ENCODE data around the gene ZNRF3.

ZNRF3 gene

DNA sequence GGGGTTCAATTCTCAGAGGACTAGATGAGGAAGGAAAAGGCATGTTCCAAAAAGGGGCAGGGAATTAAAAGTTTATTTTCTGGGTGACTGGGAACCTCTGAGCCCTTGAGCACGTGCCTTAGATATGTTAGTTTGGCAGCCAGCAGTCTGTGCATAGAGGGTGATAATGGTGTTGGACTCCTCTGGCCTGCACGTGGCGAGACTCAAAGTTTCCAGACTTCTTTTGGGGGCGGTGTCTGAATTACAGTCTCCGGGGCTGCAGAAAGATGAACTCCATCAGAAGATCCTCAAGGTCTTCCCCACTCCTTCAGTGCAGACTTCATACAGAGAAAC lies 861 bp upstream of the ZNRF3 start (continued):
- TF ChIP-seq, protein P1, sequence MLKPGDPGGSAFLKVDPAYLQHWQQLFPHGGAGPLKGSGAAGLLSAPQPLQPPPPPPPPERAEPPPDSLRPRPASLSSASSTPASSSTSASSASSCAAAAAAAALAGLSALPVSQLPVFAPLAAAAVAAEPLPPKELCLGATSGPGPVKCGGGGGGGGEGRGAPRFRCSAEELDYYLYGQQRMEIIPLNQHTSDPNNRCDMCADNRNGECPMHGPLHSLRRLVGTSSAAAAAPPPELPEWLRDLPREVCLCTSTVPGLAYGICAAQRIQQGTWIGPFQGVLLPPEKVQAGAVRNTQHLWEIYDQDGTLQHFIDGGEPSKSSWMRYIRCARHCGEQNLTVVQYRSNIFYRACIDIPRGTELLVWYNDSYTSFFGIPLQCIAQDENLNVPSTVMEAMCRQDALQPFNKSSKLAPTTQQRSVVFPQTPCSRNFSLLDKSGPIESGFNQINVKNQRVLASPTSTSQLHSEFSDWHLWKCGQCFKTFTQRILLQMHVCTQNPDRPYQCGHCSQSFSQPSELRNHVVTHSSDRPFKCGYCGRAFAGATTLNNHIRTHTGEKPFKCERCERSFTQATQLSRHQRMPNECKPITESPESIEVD (tag by site-specific recombination; IDR thresholded peaks at IDR 0.05) = no peak
- TF ChIP-seq, protein P2, sequence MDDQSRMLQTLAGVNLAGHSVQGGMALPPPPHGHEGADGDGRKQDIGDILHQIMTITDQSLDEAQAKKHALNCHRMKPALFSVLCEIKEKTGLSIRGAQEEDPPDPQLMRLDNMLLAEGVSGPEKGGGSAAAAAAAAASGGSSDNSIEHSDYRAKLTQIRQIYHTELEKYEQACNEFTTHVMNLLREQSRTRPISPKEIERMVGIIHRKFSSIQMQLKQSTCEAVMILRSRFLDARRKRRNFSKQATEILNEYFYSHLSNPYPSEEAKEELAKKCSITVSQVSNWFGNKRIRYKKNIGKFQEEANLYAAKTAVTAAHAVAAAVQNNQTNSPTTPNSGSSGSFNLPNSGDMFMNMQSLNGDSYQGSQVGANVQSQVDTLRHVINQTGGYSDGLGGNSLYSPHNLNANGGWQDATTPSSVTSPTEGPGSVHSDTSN (CRISPR knock-in tag; IDR thresholded peaks at IDR 0.05) = no peak
- TF ChIP-seq, protein P3, sequence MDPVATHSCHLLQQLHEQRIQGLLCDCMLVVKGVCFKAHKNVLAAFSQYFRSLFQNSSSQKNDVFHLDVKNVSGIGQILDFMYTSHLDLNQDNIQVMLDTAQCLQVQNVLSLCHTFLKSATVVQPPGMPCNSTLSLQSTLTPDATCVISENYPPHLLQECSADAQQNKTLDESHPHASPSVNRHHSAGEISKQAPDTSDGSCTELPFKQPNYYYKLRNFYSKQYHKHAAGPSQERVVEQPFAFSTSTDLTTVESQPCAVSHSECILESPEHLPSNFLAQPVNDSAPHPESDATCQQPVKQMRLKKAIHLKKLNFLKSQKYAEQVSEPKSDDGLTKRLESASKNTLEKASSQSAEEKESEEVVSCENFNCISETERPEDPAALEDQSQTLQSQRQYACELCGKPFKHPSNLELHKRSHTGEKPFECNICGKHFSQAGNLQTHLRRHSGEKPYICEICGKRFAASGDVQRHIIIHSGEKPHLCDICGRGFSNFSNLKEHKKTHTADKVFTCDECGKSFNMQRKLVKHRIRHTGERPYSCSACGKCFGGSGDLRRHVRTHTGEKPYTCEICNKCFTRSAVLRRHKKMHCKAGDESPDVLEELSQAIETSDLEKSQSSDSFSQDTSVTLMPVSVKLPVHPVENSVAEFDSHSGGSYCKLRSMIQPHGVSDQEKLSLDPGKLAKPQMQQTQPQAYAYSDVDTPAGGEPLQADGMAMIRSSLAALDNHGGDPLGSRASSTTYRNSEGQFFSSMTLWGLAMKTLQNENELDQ (tag by site-specific recombination; IDR thresholded peaks at IDR 0.05; ENCODE audit: low read depth) = no peak
- TF ChIP-seq ZEB2 (tag by site-specific recombination; IDR thresholded peaks at IDR 0.05) = no peak
- no peak for TF ChIP-seq ZNF48 (tag by site-specific recombination; IDR thresholded peaks at IDR 0.05)
- TF ChIP-seq, protein P4, sequence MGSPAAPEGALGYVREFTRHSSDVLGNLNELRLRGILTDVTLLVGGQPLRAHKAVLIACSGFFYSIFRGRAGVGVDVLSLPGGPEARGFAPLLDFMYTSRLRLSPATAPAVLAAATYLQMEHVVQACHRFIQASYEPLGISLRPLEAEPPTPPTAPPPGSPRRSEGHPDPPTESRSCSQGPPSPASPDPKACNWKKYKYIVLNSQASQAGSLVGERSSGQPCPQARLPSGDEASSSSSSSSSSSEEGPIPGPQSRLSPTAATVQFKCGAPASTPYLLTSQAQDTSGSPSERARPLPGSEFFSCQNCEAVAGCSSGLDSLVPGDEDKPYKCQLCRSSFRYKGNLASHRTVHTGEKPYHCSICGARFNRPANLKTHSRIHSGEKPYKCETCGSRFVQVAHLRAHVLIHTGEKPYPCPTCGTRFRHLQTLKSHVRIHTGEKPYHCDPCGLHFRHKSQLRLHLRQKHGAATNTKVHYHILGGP (tag by site-specific recombination; IDR thresholded peaks at IDR 0.05) = no peak
- peak; percentile 40 for TF ChIP-seq ZNF121 (tag by site-specific recombination; IDR thresholded peaks at IDR 0.05)
- no peak for TF ChIP-seq ZNF311 (tag by site-specific recombination; IDR thresholded peaks at IDR 0.05; ENCODE audit: borderline replicate concordance)
- TF ChIP-seq ZNF670 (tag by site-specific recombination; IDR thresholded peaks at IDR 0.05; ENCODE audit: low read depth) = no peak
- TF ChIP-seq ZNF585B (tag by site-specific recombination; IDR thresholded peaks at IDR 0.05) = no peak

DNA sequence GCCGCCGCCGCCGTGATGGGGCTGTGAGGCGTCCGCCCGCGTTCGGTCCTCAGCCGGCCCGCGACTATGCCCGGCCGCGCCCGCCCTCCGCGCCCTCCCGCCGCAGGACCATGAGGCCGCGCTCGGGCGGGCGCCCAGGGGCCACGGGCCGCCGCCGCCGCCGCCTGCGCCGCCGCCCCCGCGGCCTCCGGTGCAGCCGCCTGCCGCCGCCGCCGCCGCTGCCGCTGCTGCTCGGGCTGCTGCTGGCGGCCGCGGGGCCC lies 215 bp downstream of the ZNRF3 start:
- Histone ChIP-seq H3K27ac (ENCODE audit: extremely low read depth, low read depth, low read length) (peak overlapping the region; percentile 63; the same call in 1 of the 2 replicates), H3K4me1 (ENCODE audit: control insufficient read depth, insufficient read depth, low read length) (peaks cover 22% of the 10 kb centered on the region), H3K4me3 (ENCODE audit: low read depth, low read length) (peak overlapping the region; percentile 77), H3K9me3 (ENCODE audit: control insufficient read depth, insufficient read depth, low read depth, low read length) (no peaks in the 10 kb centered on the region), H3K36me3 (ENCODE audit: control insufficient read depth in 2 of 2, insufficient read depth in 1 of 2, low read length in 2 of 2) (no peaks in the 10 kb centered on the region)
- TF ChIP-seq ZNF596 (tag by site-specific recombination; IDR thresholded peaks at IDR 0.05) = 0 out of 2 replicates have a peak, but pooled peaks have one; percentile 20
- no peak for TF ChIP-seq ZNF23 (tag by site-specific recombination; IDR thresholded peaks at IDR 0.05; ENCODE audit: borderline replicate concordance)
- TF ChIP-seq ZSCAN30 (tag by site-specific recombination; IDR thresholded peaks at IDR 0.05) = 0 out of 2 replicates have a peak, but pooled peaks have one; percentile 12
- ChIA-PET POLR2A (interaction anchor here (0.6 to 2.9 kb wide), 24 partner anchors 10 to 1776 kb away, joined by 3 to 22 read pairs (median 4); no protein-coding TSS in a partner anchor), CTCF (no interaction called here)

DNA sequence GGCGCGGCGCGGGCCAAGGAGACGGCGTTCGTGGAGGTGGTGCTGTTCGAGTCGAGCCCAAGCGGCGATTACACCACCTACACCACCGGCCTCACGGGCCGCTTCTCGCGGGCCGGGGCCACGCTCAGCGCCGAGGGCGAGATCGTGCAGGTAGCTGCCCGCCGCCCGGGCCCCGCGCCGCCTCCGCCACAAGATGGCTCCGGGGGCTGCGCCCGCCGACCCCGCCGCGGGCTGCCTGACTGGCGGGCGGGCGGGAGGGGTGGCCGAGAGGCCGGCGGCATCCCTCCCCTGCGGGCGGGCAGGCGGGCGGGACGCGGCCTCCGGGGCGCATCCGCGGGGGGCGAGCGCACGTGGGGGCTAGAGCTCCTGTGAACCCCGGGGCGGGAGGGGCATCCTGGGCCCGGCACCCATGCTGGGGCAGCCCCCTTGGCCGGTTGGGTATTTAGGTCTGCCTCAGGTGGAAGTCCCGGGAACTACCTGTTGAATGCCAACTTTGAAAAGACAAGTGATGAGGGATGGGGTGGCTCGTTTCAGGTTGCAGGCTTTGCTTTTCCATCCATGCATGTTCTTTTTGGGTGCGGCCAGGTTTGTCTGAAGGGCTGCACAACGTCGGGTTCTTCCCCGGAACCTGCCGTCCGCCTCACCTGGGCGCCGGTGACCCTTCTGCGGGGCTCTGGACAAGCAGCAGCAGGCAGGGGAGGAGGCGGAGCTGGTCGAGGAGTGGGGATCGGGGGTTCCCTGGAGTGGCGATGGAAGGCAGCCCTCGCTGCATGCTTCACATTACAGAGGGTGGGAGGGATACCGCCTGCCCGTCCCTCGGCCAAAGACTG lies 760 bp downstream of the ZNRF3 start:
- CTCF ChIA-PET = interaction anchor here (0.6 to 1.8 kb wide), 3 partner anchors 30 to 156 kb away, joined by 3 to 11 read pairs (median 7); no protein-coding TSS in a partner anchor
- peak overlapping the region; percentile 77 for H3K4me3 ChIP-seq (ENCODE audit: low read depth, low read length)
- H3K4me1 ChIP-seq (ENCODE audit: control insufficient read depth, insufficient read depth, low read length) = peaks cover 22% of the 10 kb centered on the region
- H3K36me3 ChIP-seq (ENCODE audit: control insufficient read depth in 2 of 2, insufficient read depth in 1 of 2, low read length in 2 of 2) = no peaks in the 10 kb centered on the region
- no peaks in the 10 kb centered on the region for H3K9me3 ChIP-seq (ENCODE audit: control insufficient read depth, insufficient read depth, low read depth, low read length)
- POLR2A ChIA-PET = interaction anchor here (0.7 to 2.9 kb wide), 9 partner anchors 9 to 156 kb away, joined by 3 to 22 read pairs (median 5); no protein-coding TSS in a partner anchor
- H3K27ac ChIP-seq (ENCODE audit: extremely low read depth, low read depth, low read length) = peak overlapping the region; percentile 63; the same call in 1 of the 2 replicates
- TF ChIP-seq ZBTB8A (tag by site-specific recombination; IDR thresholded peaks at IDR 0.05) (peak; percentile 50), ZIC2 (tag by site-specific recombination; IDR thresholded peaks at IDR 0.05) (peak; percentile 61), ZNF248 (tag by site-specific recombination; IDR thresholded peaks at IDR 0.05) (no peak), ZNF777 (tag by site-specific recombination; IDR thresholded peaks at IDR 0.05; ENCODE audit: borderline replicate concordance) (0 out of 2 replicates have a peak, but pooled peaks have one; percentile 44)
- TF ChIP-seq, protein P5, sequence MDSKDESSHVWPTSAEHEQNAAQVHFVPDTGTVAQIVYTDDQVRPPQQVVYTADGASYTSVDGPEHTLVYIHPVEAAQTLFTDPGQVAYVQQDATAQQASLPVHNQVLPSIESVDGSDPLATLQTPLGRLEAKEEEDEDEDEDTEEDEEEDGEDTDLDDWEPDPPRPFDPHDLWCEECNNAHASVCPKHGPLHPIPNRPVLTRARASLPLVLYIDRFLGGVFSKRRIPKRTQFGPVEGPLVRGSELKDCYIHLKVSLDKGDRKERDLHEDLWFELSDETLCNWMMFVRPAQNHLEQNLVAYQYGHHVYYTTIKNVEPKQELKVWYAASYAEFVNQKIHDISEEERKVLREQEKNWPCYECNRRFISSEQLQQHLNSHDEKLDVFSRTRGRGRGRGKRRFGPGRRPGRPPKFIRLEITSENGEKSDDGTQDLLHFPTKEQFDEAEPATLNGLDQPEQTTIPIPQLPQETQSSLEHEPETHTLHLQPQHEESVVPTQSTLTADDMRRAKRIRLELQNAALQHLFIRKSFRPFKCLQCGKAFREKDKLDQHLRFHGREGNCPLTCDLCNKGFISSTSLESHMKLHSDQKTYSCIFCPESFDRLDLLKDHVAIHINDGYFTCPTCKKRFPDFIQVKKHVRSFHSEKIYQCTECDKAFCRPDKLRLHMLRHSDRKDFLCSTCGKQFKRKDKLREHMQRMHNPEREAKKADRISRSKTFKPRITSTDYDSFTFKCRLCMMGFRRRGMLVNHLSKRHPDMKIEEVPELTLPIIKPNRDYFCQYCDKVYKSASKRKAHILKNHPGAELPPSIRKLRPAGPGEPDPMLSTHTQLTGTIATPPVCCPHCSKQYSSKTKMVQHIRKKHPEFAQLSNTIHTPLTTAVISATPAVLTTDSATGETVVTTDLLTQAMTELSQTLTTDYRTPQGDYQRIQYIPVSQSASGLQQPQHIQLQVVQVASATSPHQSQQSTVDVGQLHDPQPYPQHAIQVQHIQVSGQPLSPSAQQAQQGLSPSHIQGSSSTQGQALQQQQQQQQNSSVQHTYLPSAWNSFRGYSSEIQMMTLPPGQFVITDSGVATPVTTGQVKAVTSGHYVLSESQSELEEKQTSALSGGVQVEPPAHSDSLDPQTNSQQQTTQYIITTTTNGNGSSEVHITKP (tag by site-specific recombination; IDR thresholded peaks at IDR 0.05) = peak; percentile 86
- TF ChIP-seq, protein P6, sequence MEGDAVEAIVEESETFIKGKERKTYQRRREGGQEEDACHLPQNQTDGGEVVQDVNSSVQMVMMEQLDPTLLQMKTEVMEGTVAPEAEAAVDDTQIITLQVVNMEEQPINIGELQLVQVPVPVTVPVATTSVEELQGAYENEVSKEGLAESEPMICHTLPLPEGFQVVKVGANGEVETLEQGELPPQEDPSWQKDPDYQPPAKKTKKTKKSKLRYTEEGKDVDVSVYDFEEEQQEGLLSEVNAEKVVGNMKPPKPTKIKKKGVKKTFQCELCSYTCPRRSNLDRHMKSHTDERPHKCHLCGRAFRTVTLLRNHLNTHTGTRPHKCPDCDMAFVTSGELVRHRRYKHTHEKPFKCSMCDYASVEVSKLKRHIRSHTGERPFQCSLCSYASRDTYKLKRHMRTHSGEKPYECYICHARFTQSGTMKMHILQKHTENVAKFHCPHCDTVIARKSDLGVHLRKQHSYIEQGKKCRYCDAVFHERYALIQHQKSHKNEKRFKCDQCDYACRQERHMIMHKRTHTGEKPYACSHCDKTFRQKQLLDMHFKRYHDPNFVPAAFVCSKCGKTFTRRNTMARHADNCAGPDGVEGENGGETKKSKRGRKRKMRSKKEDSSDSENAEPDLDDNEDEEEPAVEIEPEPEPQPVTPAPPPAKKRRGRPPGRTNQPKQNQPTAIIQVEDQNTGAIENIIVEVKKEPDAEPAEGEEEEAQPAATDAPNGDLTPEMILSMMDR (tag by site-specific recombination; IDR thresholded peaks at IDR 0.05) = peak; percentile 38; the same call in 1 of the 2 replicates
